Tibial nerve (tissue), 4 donors: ENCODE results near the gene NEDD4L. TPM values are rescaled to one million over a fixed set of nuclear protein-coding genes. Genes with fewer than 3 reads are reported as not detected.

ENCODE experiments used
- DNase-seq, 2 donors: peaks; one replicate each; pipeline ENCODE4 v3.0.0-alpha.2; 2019; ENCODE audit warnings: low spot score in 2 of 2
- H3K27ac ChIP-seq, 4 donors: fragments of 200-600 bp; sonication (generic) in 3 of 4; one replicate each; pipeline ENCODE4 v1.5.1; 2017 to 2019; ENCODE audit warnings: mild to moderate bottlenecking in 1 of 4
- H3K27me3 ChIP-seq, 2 donors: fragments of 200-600 bp; sonication (generic) in 1 of 2; one replicate each; pipeline versions ENCODE4 v1.5.1 to v1.6.0; 2017 to 2019
- H3K36me3 ChIP-seq, 3 donors: fragments of 200-600 bp; sonication (generic); one replicate each; pipeline ENCODE4 v1.5.1; 2018 to 2019
- H3K4me1 ChIP-seq, 4 donors: fragments of 200-600 bp; sonication (generic) in 3 of 4; one replicate each; pipeline ENCODE4 v1.5.1; 2017 to 2019
- H3K4me3 ChIP-seq, 4 donors: fragments of 200-600 bp; sonication (generic) in 3 of 4; one replicate each; pipeline ENCODE4 v1.5.1; 2017 to 2019; ENCODE audit warnings: mild to moderate bottlenecking in 1 of 4, moderate library complexity in 1 of 4
- H3K9me3 ChIP-seq, 4 donors: fragments of 200-600 bp; sonication (generic) in 3 of 4; one replicate each; pipeline ENCODE4 v1.5.1; 2017 to 2019
- CTCF ChIP-seq, 5 experiments: fragments of 200-600 bp in 3 of 5; fragments of 450-650 bp in 2 of 5; sonication (generic) in 3 of 5; IDR thresholded peaks; one replicate each; pipeline ENCODE4 v1.5.1; 2016 to 2019; ENCODE audit warnings: antibody characterized with exemption in 5 of 5, mild to moderate bottlenecking in 3 of 5, moderate library complexity in 2 of 5
- EP300 ChIP-seq, 2 donors: sonication (generic); formaldehyde crosslinking; IDR thresholded peaks; one replicate each; pipeline ENCODE4 v1.6.1; 2017; ENCODE audit warnings: antibody characterized with exemption in 2 of 2, mild to moderate bottlenecking in 1 of 2
- POLR2A ChIP-seq, 2 donors: fragments of 450-650 bp; IDR thresholded peaks; one replicate each; pipeline ENCODE4 v1.6.1; 2017; ENCODE audit warnings: antibody characterized with exemption in 2 of 2, mild to moderate bottlenecking in 2 of 2, moderate library complexity in 2 of 2
- WGBS, 2 donors: methylation state at CpG; one replicate each; pipeline ENCODE4 v1.1.5; 2018; 5-methylcytosine and 5-hydroxymethylcytosine counted together
- total RNA-seq, 4 donors: library from RNA; depleted of rRNA; stranded (reverse); fragments of >200 nt; gene quantifications; one replicate each; pipeline ENCODE4 v1.1.0, GENCODE V29; 2016

Gene NEDD4L
- total RNA-seq, 4 donors from 2014 or later: 15.3 to 59.9 (median 26.8) TPM

DNA sequence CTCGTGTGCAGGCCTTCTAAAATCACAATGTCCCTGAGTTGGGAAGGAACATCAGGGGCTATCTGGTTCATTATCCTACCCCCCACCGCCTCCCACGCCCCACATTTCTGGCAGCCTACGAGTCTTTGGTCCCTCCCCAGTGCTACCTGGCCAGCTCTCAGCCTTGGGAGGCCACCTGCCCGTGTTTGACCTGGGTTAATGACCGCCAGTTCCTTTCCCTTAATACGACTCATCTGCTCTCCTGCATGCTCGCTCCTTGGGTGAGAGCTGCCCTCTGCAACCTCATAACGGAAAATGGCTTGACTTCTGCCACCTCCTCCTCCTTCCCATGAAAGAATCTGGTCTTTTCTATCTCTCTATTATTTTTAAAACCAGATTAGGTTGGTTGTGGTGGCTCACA is 112.5 kb downstream of the NEDD4L start:
- Histone ChIP-seq H3K4me3 (no peak overlapping the region), H3K36me3 (no peaks in the 10 kb centered on the region), H3K27ac (no peak overlapping the region), H3K27me3 (no peaks in the 10 kb centered on the region), H3K9me3 (no peaks in the 10 kb centered on the region), H3K4me1 (no peaks in the 10 kb centered on the region)
- TF ChIP-seq EP300 (IDR thresholded peaks at IDR 0.05) (no peak), CTCF (IDR thresholded peaks at IDR 0.05) (no peak), POLR2A (IDR thresholded peaks at IDR 0.05) (no peak)
- 81 to 82% methylated on average over 9 of the region's 9 CpGs for WGBS, 2 donors
- no peak for DNase-seq

- no peak for TF ChIP-seq EP300 (IDR thresholded peaks at IDR 0.05)
- TF ChIP-seq CTCF (IDR thresholded peaks at IDR 0.05): no peak
- no peak for TF ChIP-seq POLR2A (IDR thresholded peaks at IDR 0.05)
- Histone ChIP-seq H3K27me3 (no peaks in the 10 kb centered on the region), H3K9me3 (no peaks in the 10 kb centered on the region), H3K36me3 (no peaks in the 10 kb centered on the region), H3K4me1 (no peaks in the 10 kb centered on the region), H3K27ac (no peak overlapping the region), H3K4me3 (no peak overlapping the region)
- DNase-seq: no peak
- 92 to 95% methylated on average over 3 of the region's 3 CpGs for WGBS, 2 donors
Measured at GRCh38 chr18:58157237-58157636, 113.2 kb downstream of the NEDD4L start.

DNA sequence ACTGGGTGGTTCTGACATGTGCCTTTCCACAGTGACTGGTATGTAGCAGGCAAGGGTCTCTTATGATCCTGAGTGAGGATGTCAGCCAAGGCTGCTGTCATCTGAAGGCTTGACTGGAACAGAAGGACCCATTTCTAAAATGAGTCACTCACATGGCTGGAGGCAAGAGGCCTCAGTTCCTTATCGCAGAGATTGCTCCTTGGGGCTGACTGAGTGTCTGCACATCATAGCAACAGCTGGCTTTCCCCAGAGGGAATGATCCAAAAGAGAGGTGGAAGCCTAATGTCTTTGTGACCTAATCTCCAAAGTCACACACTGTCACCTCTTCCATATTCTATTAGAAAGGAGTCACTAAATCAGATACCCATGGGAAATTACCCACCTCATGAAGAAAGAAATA is 114.0 kb downstream of the NEDD4L start:
- H3K4me3 ChIP-seq: no peak overlapping the region
- H3K27me3 ChIP-seq: no peaks in the 10 kb centered on the region
- no peaks in the 10 kb centered on the region for H3K4me1 ChIP-seq
- H3K27ac ChIP-seq: no peak overlapping the region
- DNase-seq: no peak
- TF ChIP-seq CTCF (IDR thresholded peaks at IDR 0.05) (no peak), EP300 (IDR thresholded peaks at IDR 0.05) (no peak), POLR2A (IDR thresholded peaks at IDR 0.05) (no peak)
- WGBS, 2 donors: 79 to 88% methylated on average over 1 of the region's 1 CpG
- H3K36me3 ChIP-seq: no peaks in the 10 kb centered on the region
- no peaks in the 10 kb centered on the region for H3K9me3 ChIP-seq

- Histone ChIP-seq H3K36me3 (no peaks in the 10 kb centered on the region), H3K4me1 (no peaks in the 10 kb centered on the region), H3K27ac (no peak overlapping the region), H3K27me3 (no peaks in the 10 kb centered on the region), H3K4me3 (no peak overlapping the region), H3K9me3 (no peaks in the 10 kb centered on the region)
- no peak for DNase-seq
- TF ChIP-seq EP300 (IDR thresholded peaks at IDR 0.05) (no peak), POLR2A (IDR thresholded peaks at IDR 0.05) (no peak), CTCF (IDR thresholded peaks at IDR 0.05) (no peak)
- WGBS, 2 donors: 91 to 94% methylated on average over 5 of the region's 5 CpGs
Measured at GRCh38 chr18:58158459-58158858, 114.4 kb downstream of the NEDD4L start.

DNA sequence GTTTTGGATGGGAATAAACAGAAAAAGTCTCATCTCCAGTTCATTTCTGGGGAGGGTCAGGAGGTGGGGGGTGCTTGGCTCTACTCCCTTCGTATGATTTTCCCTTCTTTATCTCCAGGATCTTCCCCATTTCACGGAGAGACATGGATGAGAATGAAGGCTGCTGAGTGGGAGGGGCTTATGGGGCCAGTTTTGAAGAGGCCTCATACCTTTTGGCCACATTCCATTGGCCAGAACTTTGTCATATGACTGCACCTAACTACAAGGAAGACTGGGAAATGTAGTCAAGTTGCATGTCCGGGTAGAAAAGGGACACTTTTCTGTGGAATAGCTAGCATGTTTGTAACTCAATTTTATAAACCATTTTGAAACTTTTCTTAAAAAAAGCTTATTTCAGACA is 117.6 kb downstream of the NEDD4L start:
- no peak for TF ChIP-seq POLR2A (IDR thresholded peaks at IDR 0.05)
- no peak for TF ChIP-seq CTCF (IDR thresholded peaks at IDR 0.05)
- TF ChIP-seq EP300 (IDR thresholded peaks at IDR 0.05): no peak
- H3K4me1 ChIP-seq: no peaks in the 10 kb centered on the region
- H3K27me3 ChIP-seq: no peaks in the 10 kb centered on the region
- no peak overlapping the region for H3K27ac ChIP-seq
- DNase-seq: no peak
- no peaks in the 10 kb centered on the region for H3K9me3 ChIP-seq
- no peaks in the 10 kb centered on the region for H3K36me3 ChIP-seq
- WGBS, 2 donors: 57 to 70% methylated on average over 3 of the region's 3 CpGs
- H3K4me3 ChIP-seq: no peak overlapping the region
